ENCODE measurements around the gene MRI1. TPM values are rescaled to one million over a fixed set of nuclear protein-coding genes. Genes with fewer than 3 reads are reported as not detected.
"Not testable (repeated sequence)": the region's sequence is repeated elsewhere in the genome, so short reads cannot be mapped to it uniquely, and the experiment has no call there.

The MRI1 gene
- total RNA-seq, 1 donor = 33.7 TPM

GRCh38 chr19:13748169-13748828 is 16.0 kb upstream of the MRI1 start:
- peak overlapping the region; percentile 91 for H3K4me2 ChIP-seq (ENCODE audit: insufficient read depth, low read length)
- peaks cover 16% of the 10 kb centered on the region for H3K36me3 ChIP-seq (ENCODE audit: insufficient read depth, low read length)
- peak overlapping the region; percentile 96 for H3K27ac ChIP-seq (ENCODE audit: low read depth, low read length)
- peak overlapping the region; percentile 72 for H2AFZ ChIP-seq (ENCODE audit: low read length)
- H3K4me1 ChIP-seq (ENCODE audit: insufficient read depth, low read length) = peaks cover 3% of the 10 kb centered on the region
- H3K27me3 ChIP-seq (ENCODE audit: insufficient read depth, low read length) = no peaks in the 10 kb centered on the region
- H3K4me3 ChIP-seq (ENCODE audit: insufficient read depth, low read length) = peak overlapping the region; percentile 96
- peaks cover 36% of the 10 kb centered on the region for H3K79me2 ChIP-seq (ENCODE audit: insufficient read depth, low read length)
- peaks cover 5% of the 10 kb centered on the region for H4K20me1 ChIP-seq (ENCODE audit: insufficient read depth, low read length)
- DNase-seq (ENCODE audit: insufficient read length, low spot score, missing footprints) = peak; percentile 82
- H3K9me3 ChIP-seq (ENCODE audit: low read depth, low read length) = no peaks in the 10 kb centered on the region
- no peak for TF ChIP-seq CTCF (IDR thresholded peaks at IDR 0.05; ENCODE audit: extremely low read depth, low read depth, low read length)

GRCh38 chr19:13751436-13751835 is 12.9 kb upstream of the MRI1 start:
- Histone ChIP-seq H3K79me2 (ENCODE audit: insufficient read depth, low read length) (peaks cover 36% of the 10 kb centered on the region), H4K20me1 (ENCODE audit: insufficient read depth, low read length) (peaks cover 5% of the 10 kb centered on the region), H3K36me3 (ENCODE audit: insufficient read depth, low read length) (peaks cover 44% of the 10 kb centered on the region), H2AFZ (ENCODE audit: low read length) (no peak overlapping the region), H3K9me3 (ENCODE audit: low read depth, low read length) (no peaks in the 10 kb centered on the region), H3K4me1 (ENCODE audit: insufficient read depth, low read length) (peaks cover 3% of the 10 kb centered on the region), H3K27ac (ENCODE audit: low read depth, low read length) (no peak overlapping the region), H3K4me3 (ENCODE audit: insufficient read depth, low read length) (no peak overlapping the region), H3K4me2 (ENCODE audit: insufficient read depth, low read length) (no peak overlapping the region), H3K27me3 (ENCODE audit: insufficient read depth, low read length) (no peaks in the 10 kb centered on the region)
- DNase-seq (ENCODE audit: insufficient read length, low spot score, missing footprints) = peak; percentile 66
- no peak for TF ChIP-seq CTCF (IDR thresholded peaks at IDR 0.05; ENCODE audit: extremely low read depth, low read depth, low read length)

- not testable (repeated sequence) for H2AFZ ChIP-seq (ENCODE audit: low read length); H4K20me1 ChIP-seq (ENCODE audit: insufficient read depth, low read length)
- H3K36me3 ChIP-seq (ENCODE audit: insufficient read depth, low read length) = peaks cover 65% of the 10 kb centered on the region
Observed at GRCh38 chr19:13753622-13754021, 10.7 kb upstream of the MRI1 start.

GRCh38 chr19:13756210-13756609 is 8.1 kb upstream of the MRI1 start:
- no peaks in the 10 kb centered on the region for H3K27me3 ChIP-seq (ENCODE audit: insufficient read depth, low read length)
- no peak overlapping the region for H3K4me2 ChIP-seq (ENCODE audit: insufficient read depth, low read length)
- DNase-seq (ENCODE audit: insufficient read length, low spot score, missing footprints) = no peak
- H4K20me1 ChIP-seq (ENCODE audit: insufficient read depth, low read length) = no peaks in the 10 kb centered on the region
- H2AFZ ChIP-seq (ENCODE audit: low read length) = no peak overlapping the region
- H3K36me3 ChIP-seq (ENCODE audit: insufficient read depth, low read length) = peaks cover 83% of the 10 kb centered on the region
- H3K4me1 ChIP-seq (ENCODE audit: insufficient read depth, low read length) = no peaks in the 10 kb centered on the region
- H3K4me3 ChIP-seq (ENCODE audit: insufficient read depth, low read length) = no peak overlapping the region
- TF ChIP-seq CTCF (IDR thresholded peaks at IDR 0.05; ENCODE audit: extremely low read depth, low read depth, low read length) = no peak
- no peaks in the 10 kb centered on the region for H3K9me3 ChIP-seq (ENCODE audit: low read depth, low read length)
- H3K27ac ChIP-seq (ENCODE audit: low read depth, low read length) = no peak overlapping the region
- peaks cover 5% of the 10 kb centered on the region for H3K79me2 ChIP-seq (ENCODE audit: insufficient read depth, low read length)

More at GRCh38 chr19:13753622-13754021, 10.7 kb upstream of the MRI1 start:
- H3K27me3 ChIP-seq (ENCODE audit: insufficient read depth, low read length); H3K9me3 ChIP-seq (ENCODE audit: low read depth, low read length); H3K4me2 ChIP-seq (ENCODE audit: insufficient read depth, low read length); H3K27ac ChIP-seq (ENCODE audit: low read depth, low read length); H3K4me1 ChIP-seq (ENCODE audit: insufficient read depth, low read length); H3K4me3 ChIP-seq (ENCODE audit: insufficient read depth, low read length): not testable (repeated sequence)
- peak; percentile 51 for DNase-seq (ENCODE audit: insufficient read length, low spot score, missing footprints)
- peaks cover 27% of the 10 kb centered on the region for H3K79me2 ChIP-seq (ENCODE audit: insufficient read depth, low read length)
